ENCODE results near the gene RGS12. TPM values are rescaled to one million over a fixed set of nuclear protein-coding genes. Genes with fewer than 3 reads are reported as not detected.

The RGS12 gene
- total RNA-seq, 1 donor from 2014 or later = 21.9 TPM

DNA sequence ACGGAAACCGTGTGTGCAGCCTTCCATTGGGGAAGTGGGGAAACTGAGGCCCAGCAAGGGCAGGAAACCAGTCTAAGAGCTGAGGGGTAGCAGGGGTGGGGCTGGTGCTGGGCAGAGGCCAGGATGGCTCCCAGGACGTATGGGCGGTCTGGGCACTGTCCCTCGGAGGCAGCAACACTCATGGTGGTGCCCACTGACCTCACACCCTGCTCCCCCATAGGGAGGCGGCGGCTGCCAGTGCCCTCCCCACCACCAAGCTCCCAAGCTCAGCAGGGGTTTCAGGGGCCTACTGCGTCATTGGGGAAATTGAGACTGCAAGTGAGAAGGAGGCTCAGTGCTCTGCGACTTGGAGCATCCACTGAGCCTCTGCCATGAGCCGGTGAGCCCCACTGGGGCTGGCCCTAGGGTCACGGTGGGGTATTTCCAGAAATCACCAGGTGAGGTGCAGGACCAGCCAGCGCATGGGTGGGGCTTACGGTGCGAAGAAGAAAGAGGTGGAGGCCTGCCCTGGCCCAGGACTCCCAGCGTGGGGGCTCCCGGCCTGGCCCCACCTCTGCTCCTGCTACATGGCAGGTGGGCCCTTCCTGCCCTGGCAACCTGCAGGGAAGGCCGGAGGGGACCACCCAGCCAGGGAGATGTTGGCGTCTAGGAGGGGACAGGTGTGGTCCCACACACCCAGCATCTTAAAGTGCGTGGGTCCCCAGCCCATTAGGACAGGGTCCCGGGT is 42.9 kb upstream of the RGS12 start:
- H3K27me3 ChIP-seq (ENCODE audit: insufficient read depth, low read length) = no peaks in the 10 kb centered on the region
- H3K4me1 Mint-ChIP-seq (ENCODE audit: low read depth, unreplicated experiment) = no peaks in the 10 kb centered on the region
- no peaks in the 10 kb centered on the region for H3K4me1 ChIP-seq (ENCODE audit: insufficient read depth, low read length)
- no peak overlapping the region for H2AFZ ChIP-seq (ENCODE audit: low read depth, low read length)
- H3K4me3 ChIP-seq (ENCODE audit: insufficient read depth, low read depth, low read length) = no peak overlapping the region
- no peak overlapping the region for H3K27ac ChIP-seq (ENCODE audit: low read depth, low read length)
- H3K9ac ChIP-seq (ENCODE audit: low read length) = no peak overlapping the region
- no peaks in the 10 kb centered on the region for H4K20me1 ChIP-seq (ENCODE audit: insufficient read depth, low read length)
- no peak overlapping the region for H3K4me2 ChIP-seq (ENCODE audit: low read length)
- H3K9me3 Mint-ChIP-seq (ENCODE audit: unreplicated experiment) = no peaks in the 10 kb centered on the region
- no peak overlapping the region for H3K27ac Mint-ChIP-seq (ENCODE audit: unreplicated experiment)
- no peaks in the 10 kb centered on the region for H3K9me3 ChIP-seq (ENCODE audit: insufficient read depth, low read depth, low read length)
- no peaks in the 10 kb centered on the region for H3K79me2 ChIP-seq (ENCODE audit: insufficient read depth, low read length)
- peaks cover 2% of the 10 kb centered on the region for H3K36me3 Mint-ChIP-seq (ENCODE audit: low read depth, unreplicated experiment)
- FAIRE-seq (no peak), DNase-seq (ENCODE audit: low read depth) (no peak)
- no peaks in the 10 kb centered on the region for H3K36me3 ChIP-seq (ENCODE audit: insufficient read depth, low read length)
- H3K27me3 Mint-ChIP-seq (ENCODE audit: low read depth, unreplicated experiment) = no peaks in the 10 kb centered on the region
- H3K4me3 Mint-ChIP-seq (ENCODE audit: unreplicated experiment) = no peak overlapping the region
- no peak for TF ChIP-seq EZH2 (IDR thresholded peaks at IDR 0.05; ENCODE audit: insufficient read depth, low read length)
- TF ChIP-seq CTCF (IDR thresholded peaks at IDR 0.05; ENCODE audit: insufficient read depth, low read depth, low read length) = no peak

DNA sequence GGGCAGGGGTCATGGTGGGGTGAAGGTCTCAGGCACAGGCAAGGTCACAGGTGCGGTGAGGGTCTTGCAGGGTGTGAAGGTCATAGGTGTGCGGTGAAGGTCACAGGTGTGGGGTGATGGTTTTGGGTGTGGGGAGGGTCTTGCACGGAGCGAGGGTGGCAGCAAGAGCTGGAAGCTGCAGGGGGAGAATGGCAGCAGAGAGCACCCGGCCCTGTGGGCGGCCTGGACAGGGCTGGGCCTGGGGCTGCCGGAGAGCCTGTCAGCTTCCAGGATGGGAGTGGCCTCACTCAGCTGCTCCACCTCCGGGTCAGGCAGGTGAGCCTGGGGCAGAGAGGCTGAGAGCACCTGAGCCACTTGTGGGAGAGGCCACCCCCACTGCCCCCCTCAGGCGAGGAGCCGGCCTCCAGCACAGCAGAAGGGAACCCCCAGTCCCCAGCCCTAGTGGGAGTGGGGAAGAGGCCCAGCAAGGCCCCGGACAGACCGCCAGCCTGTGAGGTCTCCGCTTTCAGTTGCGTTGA is 42.3 kb upstream of the RGS12 start:
- DNase-seq (ENCODE audit: low read depth) (no peak), FAIRE-seq (no peak)
- no peaks in the 10 kb centered on the region for H3K36me3 ChIP-seq (ENCODE audit: insufficient read depth, low read length)
- Mint-ChIP-seq H3K4me3 (ENCODE audit: unreplicated experiment) (no peak overlapping the region), H3K36me3 (ENCODE audit: low read depth, unreplicated experiment) (peaks cover 2% of the 10 kb centered on the region), H3K4me1 (ENCODE audit: low read depth, unreplicated experiment) (no peaks in the 10 kb centered on the region), H3K9me3 (ENCODE audit: unreplicated experiment) (no peaks in the 10 kb centered on the region), H3K27me3 (ENCODE audit: low read depth, unreplicated experiment) (no peaks in the 10 kb centered on the region), H3K27ac (ENCODE audit: unreplicated experiment) (no peak overlapping the region)
- H3K9ac ChIP-seq (ENCODE audit: low read length) = no peak overlapping the region
- H4K20me1 ChIP-seq (ENCODE audit: insufficient read depth, low read length) = no peaks in the 10 kb centered on the region
- H3K4me3 ChIP-seq (ENCODE audit: insufficient read depth, low read depth, low read length) = no peak overlapping the region
- H3K4me1 ChIP-seq (ENCODE audit: insufficient read depth, low read length) = no peaks in the 10 kb centered on the region
- TF ChIP-seq EZH2 (IDR thresholded peaks at IDR 0.05; ENCODE audit: insufficient read depth, low read length) (no peak), CTCF (IDR thresholded peaks at IDR 0.05; ENCODE audit: insufficient read depth, low read depth, low read length) (no peak)
- H3K27ac ChIP-seq (ENCODE audit: low read depth, low read length) = no peak overlapping the region
- H3K9me3 ChIP-seq (ENCODE audit: insufficient read depth, low read depth, low read length) = no peaks in the 10 kb centered on the region
- no peaks in the 10 kb centered on the region for H3K79me2 ChIP-seq (ENCODE audit: insufficient read depth, low read length)
- no peaks in the 10 kb centered on the region for H3K27me3 ChIP-seq (ENCODE audit: insufficient read depth, low read length)
- H3K4me2 ChIP-seq (ENCODE audit: low read length) = no peak overlapping the region
- no peak overlapping the region for H2AFZ ChIP-seq (ENCODE audit: low read depth, low read length)
